GM18870 (cell line): Measurements from ENCODE around the gene APP.

Experiments
- ATAC-seq: cut with Tn5 transposase; IDR thresholded peaks from one replicate; pipeline ENCODE4 v1.9.1; 2021; ENCODE audit warnings: moderate library complexity; ENCODE audit not compliant: unreplicated experiment

Gene APP

DNA sequence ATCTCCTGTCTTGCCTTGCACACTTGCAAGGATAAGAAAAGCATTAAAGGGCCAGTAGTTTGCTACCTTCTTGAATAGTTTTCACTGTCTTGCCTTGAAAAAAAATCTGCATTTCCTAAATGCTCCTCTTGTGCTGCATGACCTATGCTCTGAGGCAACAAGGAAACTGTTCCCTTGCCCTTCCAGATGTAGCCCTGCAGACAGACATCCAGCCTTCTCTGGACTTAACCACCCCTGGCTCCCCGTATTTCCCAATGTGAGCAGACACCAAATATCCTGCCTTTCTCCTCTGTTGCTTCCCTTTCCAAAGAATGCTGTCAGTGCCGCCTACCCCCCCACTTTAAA, 258.2 kb downstream of the APP start:
- no peak for ATAC-seq

DNA sequence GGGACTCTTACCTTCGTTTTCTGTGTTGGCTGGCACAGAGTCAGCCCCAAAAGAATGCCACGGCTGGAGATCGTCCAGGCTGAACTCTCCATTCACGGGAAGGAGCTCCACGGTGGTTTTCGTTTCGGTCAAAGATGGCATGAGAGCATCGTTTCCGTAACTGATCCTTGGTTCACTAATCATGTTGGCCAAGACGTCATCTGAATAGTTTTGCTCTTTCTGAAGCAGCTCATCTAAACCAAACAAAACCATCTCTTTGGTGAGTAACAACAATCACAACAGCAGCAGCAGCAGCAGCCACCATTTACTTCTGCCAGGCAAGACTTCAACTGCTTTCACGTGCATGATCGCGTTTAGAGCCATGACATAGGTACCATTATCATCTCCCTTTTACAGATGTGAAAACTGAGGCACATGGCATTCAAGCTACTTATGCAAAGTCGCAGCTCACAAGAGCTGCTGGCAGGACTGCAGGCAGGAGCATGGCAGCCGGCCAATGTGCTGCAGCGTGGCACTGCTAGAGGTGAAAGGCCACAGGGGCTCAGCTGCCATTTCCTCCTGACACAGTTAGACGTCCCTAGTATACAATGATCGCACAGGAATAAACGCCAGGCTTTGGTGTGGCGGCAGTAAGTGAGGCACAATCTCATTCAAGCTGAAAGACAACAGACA, 258.7 kb downstream of the APP start:
- ATAC-seq: no peak

DNA sequence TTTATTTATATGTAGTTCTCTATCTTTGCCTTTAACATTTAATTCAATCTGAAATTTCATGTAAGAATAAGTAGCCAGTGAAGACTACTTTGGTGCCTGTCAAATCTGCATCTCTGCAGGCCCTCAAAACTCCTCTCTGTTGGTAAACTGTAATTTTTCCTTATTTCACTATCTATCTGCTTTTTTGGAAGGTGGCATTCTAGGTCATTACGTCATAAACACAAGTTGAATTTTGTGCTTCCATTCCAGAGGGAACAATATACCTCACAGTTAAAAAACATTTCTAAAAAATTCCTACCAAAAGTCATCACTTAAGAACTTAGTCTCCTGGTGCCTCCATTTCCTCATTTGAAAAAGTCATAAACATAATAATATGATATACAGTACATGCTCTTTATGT, 259.8 kb downstream of the APP start:
- no peak for ATAC-seq

DNA sequence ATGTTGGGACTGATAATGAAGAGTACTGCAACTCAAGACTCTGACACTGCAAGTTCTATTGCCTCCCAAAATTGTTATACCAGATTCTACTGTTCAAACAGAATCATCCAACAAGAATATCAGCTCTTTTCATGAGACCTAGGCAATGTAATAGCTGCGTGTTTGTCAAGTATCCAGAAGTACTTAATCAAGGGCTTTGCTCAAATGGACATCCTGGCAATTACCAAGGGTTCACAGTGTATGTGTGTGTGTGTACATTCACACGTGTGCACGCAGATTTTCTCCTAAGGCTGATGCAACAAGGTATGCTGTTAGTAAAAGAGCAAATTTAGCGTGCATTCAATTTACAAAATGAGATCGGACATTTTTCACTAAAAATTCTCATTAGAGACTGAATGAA, 261.2 kb downstream of the APP start:
- ATAC-seq: no peak

DNA sequence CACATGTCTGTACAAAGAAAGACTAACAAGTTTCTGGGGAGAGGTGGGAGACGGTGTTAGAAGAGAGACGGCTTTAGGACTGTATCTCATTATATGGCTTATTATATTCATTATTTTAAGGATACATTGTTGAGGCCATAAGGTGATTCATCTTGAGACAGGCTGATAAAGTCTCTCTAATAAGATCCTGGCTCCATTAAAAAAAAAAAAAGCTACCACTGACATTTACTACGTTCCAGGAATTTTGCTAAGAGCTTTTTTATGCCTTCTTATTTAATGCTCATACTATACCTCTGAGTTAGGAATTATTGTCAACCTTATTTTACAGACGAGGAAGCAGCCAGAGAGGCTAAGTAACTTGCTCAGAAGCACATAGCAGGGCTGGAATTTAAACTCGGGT, 262.1 kb downstream of the APP start:
- no peak for ATAC-seq

DNA sequence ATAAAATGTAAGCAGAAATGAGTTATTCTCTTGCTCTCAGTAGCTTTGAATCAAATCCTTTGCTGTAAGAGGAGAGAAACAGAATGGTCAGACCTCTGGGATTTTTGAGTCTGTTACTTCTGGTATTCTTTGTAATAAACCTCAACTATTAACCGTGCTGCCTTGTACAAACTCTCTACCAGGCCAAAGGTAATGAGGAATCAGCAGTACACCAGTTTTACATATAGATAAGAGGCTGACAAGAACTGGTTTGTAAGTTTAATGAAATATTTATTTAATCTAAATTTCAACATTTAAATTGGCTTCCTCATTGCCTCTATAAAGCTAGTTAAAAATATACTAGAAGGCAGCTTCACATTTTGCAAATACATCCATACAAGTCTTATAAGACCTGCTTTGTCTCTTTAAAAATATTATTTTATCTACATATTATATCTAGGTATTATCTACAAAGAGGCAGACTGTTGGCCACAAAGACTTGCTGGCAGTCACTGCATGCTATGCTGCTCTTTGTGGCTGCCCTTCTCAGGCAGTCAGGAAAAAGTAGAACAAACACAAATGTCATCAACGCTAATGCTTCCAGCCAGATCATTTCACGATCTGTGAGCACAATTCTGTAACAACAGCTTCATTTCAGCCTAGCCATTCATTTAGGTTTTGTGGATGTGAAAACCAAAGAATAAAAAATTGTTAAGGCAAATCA, 262.8 kb downstream of the APP start:
- no peak for ATAC-seq

DNA sequence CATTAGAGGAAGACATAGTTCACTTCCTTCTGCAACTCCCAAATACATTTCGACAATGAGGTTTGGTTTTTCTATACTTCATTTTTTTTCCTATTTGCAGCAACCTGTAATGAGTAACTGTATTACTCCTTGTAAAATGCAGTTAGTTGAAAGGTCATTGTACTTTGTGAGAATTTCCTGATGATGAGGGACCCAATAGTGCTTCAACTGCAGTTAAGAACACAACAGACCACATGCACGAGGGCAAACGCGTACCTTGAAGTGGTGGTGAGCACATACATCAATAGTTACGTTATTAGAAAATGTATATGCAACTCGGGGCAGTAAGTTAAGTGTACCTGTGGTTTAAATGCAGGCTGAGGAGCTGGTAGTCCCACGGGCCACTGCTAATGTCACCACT, 264.0 kb downstream of the APP start:
- ATAC-seq: no peak

DNA sequence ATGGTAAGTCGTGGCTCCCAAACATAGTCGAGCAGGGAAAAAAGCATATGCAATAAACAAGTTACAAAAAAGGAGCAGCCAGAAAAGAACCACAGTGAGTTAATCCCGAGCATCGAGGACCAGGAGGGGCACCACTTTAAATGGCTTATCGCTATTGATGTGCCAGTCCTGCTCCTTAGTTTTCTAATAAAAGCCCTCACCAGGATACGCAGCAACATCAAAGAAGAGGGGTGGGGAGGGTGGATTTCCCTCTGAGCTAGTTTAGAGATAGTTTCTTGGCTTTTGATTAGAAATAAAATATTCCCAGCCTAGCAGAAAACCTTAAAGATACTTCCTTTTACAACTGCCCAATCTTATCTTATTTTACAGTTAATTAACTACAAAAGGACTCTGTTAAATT, 265.4 kb downstream of the APP start:
- no peak for ATAC-seq

DNA sequence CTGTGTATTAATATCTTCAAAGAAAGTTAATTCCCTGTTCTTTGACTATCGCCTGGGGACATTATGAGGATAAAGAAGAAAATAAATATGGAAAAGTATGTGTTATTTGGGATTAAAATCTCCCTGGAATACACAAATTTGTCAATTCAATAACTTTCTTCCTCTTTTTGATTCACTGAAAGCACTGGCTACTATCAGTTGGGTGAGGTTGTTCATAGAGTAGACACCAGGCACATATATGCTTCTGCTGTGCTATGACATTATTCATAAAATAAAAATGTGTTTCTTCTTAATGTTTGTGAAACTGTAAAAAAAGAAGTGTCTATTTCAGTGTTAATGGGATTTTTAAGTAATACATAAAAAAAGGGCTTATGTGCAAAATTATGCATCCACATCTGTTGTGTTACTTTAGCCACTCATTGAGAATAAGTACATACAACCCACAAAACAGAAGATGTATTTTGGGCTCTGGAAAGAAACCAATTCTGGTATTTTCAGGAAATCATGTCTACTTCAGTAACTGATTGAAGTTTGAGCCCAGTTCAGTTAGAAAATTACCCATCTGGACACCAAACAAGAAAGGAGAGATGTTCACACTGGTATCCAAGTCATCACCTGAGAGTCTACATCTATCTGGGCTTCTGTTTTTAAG, 266.4 kb downstream of the APP start:
- no peak for ATAC-seq

DNA sequence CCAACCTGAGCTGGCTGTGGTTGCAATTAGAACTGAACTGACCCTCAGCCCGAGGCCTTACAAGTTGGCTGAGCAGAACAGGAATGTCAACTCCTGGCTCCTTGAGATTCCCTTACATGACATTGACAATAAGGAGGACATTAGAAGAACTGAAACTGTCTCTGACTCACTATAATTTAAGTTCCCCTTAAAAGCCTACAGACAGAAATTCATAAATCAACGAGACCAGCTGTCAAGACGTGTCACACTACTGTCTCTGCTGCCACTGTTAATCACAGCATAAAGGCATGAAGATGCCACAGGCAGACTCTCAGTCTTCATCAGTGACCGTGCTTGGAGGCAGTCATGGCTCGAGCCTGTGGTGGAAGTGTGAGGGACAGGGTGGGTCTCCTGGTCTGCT, 267.0 kb downstream of the APP start:
- peak; percentile 73 for ATAC-seq

DNA sequence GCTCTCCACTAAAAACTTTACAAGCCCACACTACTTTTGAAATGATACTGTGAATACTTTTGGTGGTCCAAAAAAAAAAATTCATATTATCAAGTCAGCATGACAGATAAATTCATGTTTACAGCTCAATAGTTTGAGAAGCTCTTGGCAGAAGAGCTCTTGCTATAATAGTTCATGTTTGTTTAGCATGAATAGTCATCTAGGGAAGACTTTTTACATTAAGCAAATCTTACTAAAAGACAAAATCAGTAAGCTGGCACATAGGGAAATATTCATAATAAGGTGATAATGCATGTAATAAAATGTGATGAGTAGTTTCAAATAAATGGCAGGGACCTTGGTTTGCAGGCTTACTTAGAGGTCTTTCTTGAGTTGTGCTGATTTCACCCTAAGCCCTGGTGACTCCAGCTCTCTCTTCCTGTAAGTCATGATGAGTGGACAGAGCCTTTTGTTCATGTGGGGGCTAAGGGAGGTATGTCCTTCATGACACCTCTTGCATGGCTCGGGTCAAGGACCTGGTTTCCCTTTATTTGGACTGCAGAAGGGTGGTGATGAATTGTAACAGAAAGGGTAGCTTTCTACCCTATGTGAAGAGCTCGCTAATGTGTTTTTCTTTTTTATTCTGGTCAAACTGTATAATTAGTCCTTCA, 269.1 kb downstream of the APP start:
- ATAC-seq: no peak

DNA sequence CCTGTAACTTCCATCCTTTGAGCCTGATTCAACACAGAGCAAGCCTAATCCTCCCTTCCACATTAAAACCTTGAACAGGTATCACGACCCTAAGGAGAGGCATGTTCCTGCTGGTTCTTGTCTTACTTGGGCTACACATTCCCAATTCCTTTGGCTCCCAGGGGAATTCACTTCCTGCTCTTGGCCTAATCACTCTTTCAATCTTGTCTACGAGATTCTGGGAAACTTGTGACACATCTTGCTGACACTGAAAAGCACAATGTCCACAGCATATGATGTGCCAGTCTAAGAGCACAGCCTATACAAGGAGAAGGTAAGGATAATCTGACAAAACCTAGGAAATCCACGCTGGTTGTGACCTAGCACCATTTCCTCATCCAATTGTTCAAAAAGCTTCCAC, 271.9 kb downstream of the APP start:
- ATAC-seq: no peak

DNA sequence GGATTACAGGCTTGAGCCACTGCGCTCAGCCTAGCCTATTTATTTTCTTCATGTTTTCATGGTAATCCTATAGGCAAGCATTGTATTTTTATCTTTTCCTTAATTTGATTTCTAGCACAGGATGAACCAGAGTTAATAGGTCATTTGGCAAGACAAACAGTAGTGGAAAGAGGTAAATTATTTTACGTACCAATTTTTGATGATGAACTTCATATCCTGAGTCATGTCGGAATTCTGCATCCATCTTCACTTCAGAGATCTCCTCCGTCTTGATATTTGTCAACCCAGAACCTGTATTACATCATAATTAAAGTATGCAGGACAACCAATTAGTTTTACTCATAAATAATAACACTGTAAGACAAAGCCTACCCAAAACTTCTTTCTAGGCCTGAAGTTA, 273.2 kb downstream of the APP start:
- no peak for ATAC-seq

DNA sequence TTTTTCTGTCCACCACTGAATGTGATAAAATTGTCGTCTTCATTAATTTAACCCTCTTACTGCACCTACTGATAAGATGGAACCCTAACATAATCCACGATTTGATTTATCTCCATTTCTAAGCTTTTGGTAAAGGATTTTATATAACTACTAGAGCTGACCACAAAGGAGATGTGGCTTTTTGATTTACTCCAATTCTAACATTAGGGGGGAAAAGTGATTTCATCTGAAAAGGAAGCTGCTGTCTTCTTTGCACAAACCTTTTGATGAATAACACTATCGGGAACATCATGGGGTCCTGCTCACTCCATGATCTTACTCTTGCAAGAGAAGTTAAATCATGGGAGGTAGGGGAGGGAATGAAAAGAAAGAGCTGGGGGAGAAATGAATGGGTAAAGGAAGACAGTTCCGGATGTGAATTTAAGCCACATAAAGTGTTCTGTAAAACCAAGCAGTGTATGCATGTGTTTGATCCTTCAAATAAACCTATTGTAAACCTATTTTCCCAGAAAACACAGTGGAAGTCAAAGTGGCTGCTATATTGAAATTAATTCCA, 274.0 kb downstream of the APP start:
- no peak for ATAC-seq

DNA sequence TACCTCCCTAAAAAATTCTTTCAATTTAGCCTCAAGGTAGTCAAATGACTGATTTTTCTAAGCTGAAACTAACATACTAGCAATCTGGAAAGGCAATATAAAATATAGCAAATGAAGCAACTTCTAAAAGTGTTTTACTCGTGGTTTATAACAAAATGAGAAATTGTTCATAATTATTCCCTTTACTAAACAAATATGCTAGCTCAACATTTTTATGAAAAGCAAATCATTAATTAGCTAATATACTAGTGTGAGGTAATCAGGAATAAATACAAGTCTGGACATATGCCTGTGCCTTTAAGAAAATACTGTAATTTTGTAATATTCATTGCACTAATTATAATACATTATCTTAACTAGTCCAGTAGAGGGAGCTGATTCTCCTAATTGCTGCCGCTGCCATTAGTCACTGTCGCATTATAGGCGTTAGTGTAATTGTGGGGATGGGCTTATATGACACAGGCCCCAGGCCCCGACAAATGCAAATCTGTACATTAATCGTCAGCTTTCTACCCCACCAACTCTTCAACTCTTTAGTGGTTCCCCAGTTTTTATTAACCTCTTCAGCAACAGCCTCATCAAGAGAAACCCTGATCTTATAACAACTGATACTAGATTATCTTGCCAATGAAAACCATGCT, 274.9 kb downstream of the APP start:
- ATAC-seq: peak; percentile 90

DNA sequence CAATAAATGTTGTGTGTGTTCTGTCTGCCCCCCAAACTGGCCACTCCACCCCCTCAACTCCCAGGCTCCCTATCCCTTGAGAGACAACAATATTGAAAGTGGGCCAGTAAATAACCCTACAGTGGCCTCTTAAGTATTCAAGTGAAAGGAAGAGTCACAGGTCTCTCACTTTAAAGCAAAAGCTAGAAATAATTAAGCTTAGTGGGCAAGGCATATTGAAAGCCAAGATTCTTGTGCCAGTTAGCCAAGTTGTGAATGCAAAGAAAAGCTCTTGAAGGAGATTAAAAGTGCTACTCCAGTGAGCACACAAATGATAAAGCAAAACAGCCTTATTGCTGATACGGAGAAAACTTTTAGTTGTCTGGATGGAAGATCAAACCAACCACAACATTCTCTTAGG, 277.4 kb downstream of the APP start:
- ATAC-seq: no peak

DNA sequence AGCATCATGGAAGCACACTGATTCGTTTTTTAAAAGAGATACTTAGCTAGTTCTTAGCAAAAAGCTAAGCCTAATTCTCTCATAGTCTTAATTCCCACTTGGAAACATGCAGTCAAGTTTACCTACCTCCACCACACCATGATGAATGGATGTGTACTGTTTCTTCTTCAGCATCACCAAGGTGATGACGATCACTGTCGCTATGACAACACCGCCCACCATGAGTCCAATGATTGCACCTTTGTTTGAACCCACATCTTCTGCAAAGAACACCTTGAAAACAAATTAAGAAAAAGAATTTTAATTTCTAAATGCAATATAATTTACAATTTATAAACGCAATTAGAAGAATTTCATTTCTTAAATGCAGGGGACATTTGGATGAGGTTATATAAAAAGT, 279.0 kb downstream of the APP start:
- no peak for ATAC-seq

DNA sequence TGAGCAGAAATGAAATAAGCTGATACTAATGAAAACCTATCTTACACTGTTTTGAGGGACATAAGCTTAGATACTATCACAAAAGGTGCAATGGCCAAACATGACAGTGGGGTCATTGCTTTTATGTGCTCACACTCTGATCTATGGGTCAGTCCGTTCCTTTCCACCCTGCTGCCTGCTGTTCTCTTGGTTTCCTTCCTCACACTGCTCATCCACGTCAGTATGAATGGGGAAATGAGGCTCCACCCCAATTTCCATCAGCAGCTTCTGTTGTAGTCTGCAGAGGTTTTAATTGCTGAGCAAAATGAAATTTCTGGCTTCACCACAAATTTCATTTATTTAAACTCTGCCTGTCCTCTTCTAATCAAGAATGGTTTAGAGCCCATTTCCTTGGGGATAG, 280.6 kb downstream of the APP start:
- no peak for ATAC-seq

DNA sequence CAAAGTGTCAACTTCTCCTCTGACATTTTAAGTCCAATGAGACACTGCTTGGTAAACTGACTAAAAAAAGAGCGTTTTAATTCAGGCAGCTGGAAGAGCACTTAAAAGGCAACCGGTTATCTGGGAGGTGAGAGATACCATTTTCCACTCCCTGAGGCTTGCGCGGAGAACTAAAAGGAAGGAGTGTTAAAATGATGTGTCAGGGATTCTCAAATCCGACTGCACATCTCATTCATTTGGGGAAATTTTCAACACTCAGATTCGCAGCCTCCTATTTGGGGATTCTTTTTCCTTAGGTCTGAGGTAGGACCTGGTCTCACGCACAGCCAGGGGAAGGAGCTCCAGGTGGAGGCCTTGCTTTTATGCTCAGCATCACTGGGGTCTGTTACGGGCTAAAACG, 281.9 kb downstream of the APP start:
- ATAC-seq: no peak

DNA sequence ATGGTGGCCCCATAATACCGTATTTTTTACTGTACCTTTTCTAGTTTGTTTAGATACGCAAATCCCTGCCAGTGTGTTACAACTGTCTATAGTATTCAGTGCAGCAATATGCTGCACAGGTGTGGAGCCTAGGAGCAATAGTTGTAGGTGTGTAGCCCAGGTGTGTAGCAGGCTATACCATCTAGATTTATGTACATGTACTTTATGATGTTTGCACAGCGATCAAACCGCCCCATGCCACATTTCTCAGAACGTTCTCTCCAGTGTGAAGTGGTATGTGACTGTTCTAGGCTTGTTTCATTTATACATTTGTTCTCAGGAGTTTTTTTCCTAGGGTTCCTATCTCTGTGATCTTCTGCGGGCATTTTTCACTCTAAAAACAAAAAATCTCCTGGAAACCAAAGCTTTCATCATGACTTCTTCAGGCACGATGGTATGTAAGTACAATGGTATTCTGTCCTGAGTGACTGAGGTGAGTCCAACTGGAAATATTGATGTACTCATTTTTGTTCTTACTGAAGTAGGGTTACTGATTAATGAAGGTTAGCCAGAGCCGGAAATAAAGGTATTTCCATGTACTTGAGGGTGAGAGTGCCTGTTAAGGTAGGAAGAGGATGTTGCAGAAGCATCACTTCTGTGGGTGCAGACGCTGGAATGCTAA, 282.8 kb downstream of the APP start:
- no peak for ATAC-seq

DNA sequence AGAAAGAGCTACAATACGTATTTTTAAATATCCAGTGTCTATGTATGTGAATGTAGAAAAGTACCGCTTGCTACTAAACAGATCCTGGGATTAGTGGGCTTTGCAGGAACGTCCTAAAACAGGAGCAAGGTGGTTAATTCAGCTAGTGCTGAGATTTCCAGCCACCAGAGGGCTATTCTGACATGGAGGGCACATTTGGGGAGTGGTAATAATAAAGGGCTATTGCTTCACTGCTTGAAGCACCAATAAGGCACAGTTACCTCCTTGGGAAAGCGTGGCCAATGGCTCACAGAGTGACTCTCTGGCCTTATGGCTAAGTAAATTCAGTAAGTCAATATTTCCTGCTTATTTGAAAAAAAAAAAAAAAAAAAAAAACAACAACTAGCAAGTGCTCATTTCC, 283.4 kb downstream of the APP start:
- no peak for ATAC-seq
